HG03066 (cell line): Measurements from ENCODE around the gene ANKRD53.

Experiments used
- ATAC-seq: cut with Tn5 transposase; IDR thresholded peaks from one replicate; pipeline ENCODE4 v1.9.1; 2021; ENCODE audit warnings: low read depth; ENCODE audit not compliant: unreplicated experiment

ANKRD53 gene

DNA sequence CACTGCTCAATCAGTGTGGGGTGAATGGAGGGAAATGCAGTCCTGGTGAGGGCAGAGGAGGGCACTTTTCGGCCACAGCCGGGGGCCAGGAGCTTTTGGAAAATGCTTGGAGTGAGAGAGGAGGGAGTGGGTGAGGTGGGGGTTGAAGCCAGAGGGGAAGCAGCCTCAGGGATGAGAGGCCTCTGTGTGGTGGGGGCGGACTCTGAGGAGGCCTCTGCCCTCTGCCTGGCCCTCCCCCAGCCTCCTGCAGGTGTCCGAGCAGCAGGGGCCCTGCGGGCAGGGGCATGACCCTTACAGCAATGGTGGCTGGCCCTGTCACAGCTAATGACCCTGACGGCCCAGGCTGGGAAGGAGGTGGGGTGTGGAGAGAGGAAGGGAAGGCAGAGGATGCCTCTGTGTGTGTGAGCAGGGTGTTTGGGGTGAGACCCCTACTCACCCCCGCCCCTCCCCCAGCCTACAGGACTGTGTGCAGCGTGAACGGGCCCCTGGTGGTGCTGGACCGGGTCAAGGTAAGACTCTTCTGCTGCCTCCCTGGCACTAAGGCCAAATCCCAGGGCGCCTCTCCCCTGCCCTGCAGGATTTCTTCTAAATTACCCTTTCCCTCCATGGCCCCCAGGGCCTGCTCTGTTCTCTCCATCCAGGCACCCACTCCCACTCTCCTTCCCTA lies 35.1 kb upstream of the ANKRD53 start:
- no peak for ATAC-seq

DNA sequence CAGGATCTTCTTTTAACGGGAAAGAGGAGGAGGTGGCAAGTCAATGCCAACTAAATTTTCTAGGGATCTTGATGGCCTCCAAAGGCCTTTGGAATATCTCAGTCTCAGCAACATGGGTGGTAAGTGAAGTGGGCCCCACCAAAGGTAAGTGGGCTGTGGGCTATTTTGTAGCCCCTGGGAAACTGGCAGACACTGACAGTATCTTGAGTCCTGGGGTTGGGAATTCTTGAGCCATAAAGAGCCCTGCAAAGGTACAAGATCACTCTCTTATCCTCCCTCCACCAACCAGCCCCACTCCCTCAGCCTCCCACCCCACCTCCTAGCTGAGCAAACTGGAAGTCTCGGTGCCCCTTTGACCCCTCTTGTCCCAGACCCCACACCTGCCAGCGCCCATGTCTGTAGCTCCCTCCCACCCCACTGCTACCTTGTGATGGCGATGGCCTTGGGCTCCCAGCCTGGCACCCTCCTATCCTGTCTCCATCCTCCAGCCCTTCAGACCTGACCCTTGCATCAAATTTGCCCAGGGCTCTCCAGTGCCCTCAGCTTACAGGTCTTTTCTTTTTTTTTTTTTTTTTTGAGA lies 34.2 kb upstream of the ANKRD53 start:
- no peak for ATAC-seq

DNA sequence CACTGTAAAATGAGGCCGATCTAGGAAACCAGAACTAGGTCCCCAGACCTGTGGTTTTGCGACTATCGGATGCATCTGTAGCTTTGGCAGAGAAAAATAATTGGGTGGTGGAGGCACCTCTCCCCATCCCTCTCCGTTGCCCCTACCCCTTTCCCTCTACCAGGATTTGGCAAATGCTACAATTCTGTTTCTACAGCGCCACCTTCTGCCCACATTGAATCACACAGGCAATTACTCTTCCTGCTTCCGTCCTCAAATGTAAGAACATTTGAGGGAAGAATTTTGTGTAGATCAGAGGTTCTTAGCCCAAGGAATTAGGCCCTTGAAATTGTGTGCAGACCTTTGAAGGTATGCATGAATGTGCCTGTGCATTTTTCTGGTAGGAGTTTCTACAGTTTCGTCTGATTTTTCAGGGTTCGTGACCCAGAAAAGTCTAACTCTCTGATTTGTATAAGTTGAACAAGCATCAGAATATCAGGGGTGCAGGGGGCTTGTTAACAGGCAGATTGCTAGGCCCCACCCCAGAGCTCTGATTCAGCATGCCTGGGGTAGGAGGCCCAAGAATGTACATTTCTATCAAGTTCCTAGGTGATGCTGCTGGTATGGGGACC lies 31.5 kb upstream of the ANKRD53 start:
- no peak for ATAC-seq

DNA sequence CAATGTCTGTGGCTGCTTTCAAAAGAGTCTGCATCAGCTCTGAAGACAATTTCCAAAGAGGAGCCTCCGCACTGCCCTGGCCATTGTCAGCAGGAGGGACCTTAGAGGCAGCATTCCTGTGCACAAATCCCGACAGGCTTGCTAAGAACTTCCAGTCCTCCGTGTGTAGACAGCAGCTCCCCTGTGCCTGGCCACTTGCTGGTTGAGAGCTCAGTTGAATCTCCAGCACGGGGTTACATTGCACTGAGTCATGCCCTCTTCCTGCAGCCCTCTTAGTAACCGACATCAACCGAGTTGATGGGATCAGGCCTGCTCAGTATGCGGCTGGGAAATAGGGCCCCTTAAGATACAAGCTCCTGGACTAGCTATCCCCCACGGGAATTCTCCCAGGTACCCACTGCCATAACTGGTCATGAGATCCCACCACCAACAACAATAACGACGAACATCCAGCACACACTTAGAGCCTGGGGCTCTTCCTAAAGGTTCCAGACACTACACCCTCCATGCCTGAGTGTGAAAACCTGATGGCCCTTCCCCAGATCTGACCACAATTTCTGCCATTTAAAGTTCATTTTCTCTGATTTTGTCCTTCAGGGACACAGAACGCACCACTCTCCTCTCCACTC lies 30.8 kb upstream of the ANKRD53 start:
- ATAC-seq = no peak

DNA sequence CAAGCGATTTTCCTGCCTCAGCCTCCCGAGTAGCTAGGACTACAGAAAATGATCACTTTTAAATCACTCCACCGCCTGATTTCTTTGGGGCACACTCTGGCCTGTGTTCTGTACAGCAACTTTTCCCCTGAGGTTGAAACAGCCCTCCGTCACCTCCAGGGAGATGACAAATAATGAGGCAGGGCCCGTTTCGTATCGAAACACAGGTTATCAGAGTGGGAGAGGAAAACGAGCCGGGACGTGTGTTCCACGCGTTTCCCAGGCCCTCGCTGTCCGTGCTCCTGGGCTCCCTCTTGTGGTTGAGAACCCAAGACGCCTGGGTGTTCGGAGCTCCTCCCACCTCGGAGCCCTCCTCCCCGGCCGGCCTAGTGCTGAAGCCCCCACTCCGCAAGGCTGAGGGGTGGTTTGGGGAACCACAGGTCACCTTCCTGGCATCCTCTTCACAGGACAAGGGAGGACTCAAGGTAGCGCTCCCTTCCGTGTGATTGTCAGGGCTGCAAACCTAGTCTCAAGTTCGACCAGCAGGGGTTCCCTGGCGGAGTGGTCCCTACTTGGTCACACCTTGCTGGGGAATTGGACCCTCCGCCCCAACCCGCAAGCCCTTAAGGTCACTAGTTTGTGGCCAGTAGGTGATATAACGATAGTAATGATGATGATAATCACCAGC lies 30.0 kb upstream of the ANKRD53 start:
- ATAC-seq = peak; percentile 82

DNA sequence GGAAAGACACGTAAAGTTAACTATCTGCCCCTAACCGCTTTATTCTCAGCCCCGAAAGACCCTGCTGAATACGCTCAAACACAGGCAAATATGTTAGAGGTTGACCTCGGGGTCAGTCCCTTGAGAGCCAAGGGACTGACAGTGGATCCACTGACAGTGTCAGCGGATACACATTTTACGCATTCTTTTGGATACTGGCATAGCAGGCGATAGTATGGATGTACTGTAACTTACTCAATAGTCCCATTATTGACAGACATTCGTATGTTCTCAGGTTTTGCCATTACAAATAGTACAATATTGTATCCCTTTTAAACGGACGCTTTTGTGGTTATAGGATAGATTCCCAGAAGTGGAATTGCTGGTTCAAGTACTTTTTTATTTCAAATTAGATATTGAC lies 29.3 kb upstream of the ANKRD53 start:
- no peak for ATAC-seq

DNA sequence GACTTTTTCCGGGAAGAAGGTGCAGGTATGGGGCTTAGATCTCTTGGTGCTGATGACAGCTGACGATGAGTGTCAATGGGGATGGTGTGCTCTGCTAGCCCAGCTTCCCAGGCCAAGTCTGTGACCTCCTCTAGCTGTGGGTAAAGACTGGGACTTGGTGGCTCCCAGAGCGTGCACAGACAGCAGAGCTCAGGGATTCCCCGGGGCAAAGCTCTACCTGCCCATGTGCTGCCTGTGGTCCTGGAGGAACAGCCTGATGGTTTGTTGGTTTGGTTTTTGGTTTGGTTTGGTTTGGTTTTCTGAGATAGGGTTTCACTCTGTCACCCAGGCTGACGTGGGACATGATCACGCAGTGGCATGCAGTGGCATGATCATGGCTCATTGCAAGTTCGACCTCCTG lies 23.5 kb upstream of the ANKRD53 start:
- ATAC-seq = no peak

DNA sequence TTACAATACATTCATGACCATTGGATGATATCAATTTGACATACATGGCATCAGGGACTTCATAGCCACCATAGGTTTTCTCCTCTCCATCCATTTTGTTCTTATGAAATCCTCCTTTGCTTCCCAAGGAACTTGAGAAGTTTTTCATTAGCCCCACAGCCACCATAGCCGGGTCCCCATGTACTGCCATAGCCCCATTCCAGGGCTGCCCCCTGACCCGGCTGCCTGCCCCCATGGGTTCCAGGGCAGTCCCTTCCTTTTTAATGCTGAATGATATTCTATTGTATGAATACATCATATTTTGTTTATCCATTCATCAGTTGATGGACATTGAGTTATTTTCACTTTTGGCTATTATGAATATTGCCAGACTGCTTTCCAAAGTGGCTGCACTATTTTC lies 22.3 kb upstream of the ANKRD53 start:
- no peak for ATAC-seq

DNA sequence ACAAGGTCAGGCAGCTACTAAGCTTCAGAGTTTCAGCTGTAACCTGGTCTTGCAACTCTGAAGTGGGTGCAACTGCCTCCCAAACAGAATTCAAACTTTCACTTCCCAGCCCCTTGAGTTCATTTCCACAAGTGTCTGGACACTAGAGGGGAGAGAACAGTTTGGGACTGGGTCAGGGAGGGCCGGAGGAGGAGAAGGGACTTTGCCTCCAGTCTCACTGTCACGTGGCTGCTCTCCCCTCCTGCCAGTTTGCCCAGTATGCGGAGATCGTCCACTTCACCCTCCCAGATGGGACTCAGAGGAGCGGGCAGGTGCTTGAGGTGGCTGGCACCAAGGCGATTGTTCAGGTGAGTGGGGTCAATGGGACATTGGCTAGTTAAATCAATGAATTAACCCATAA lies 20.6 kb upstream of the ANKRD53 start:
- ATAC-seq = no peak

DNA sequence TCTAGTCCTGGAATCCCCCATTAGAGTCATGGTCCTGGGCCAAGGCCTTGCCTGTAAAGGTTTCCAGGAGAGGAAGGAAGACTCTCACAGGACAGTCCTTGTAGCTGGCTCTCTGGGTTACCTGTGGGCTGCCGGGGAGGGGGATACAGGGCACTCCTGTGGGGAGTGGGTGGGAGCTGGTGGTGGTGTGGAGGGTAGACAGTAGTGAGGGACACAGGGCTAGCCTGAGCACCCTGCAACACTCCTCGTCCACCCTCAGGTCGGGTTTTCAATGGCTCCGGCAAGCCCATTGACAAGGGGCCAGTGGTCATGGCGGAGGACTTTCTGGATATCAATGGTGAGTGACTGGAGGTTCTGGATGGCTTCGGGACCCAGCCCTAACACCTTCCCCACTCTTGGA lies 19.7 kb upstream of the ANKRD53 start:
- ATAC-seq = no peak

DNA sequence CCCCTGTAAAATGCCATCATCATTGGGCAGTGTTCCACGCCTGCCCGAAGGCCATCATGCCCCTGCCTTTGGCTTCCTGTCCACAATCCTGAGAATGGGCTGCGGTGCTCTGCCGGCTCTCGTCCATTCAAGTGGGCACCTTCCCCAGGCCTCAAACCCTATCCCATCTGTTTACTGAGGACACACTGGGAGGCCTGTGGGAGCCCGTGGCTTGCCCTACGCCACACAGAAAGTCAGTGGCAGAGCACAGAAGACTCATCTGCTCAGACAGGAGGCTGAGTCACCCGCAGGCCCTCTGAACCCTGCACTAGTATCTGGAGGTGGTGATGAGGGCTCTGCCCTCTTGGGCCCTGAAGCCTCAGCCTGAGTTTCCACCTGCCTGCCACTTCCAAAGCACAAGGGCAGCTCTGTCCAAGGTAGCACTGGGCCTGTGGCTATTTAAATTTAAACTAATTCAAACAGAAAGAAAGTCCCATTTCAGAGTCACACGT lies 19.1 kb upstream of the ANKRD53 start:
- no peak for ATAC-seq

DNA sequence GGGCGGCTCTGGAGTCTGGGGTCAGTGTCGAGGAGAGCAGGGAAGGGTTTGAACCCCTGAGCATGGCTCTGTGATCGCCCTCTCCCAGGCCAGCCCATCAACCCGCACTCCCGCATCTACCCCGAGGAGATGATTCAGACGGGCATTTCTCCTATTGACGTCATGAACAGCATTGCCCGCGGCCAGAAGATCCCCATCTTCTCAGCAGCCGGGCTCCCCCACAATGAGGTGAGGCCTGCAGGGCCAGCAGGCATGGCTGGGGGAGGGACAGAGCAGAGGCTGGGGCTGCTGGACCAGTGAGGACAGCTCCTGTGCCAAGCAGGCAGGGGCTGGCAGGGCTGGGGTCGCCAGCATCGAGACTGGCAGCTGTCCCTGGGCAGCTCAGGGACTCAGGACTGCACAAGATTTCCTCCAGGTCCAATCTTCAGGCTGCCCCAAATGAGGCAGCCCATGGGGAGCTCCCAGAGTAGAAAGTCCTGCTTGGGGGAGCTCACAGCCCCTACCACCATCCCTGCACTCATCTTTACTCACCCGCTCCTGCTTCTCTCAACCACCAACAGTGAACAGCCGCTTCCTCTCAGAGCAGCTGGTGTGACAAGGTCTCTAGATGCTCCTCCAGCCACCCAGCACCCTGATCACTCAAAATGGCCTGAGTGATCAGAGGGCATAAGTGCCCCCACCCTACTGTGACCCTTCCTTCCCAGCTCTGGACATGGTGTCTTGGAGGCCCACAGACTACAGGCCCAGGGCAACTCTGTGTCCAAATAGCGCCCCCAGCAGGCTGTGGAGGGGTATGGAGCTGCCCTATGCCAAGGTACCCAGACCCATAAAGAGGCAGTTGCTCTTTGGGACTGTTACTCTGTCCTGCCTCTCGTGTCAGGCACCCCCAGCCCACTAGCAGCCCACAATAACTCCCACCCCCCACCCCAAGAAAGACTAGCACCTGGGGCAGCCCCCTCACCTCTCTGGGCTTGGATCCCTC lies 18.3 kb upstream of the ANKRD53 start:
- no peak for ATAC-seq

DNA sequence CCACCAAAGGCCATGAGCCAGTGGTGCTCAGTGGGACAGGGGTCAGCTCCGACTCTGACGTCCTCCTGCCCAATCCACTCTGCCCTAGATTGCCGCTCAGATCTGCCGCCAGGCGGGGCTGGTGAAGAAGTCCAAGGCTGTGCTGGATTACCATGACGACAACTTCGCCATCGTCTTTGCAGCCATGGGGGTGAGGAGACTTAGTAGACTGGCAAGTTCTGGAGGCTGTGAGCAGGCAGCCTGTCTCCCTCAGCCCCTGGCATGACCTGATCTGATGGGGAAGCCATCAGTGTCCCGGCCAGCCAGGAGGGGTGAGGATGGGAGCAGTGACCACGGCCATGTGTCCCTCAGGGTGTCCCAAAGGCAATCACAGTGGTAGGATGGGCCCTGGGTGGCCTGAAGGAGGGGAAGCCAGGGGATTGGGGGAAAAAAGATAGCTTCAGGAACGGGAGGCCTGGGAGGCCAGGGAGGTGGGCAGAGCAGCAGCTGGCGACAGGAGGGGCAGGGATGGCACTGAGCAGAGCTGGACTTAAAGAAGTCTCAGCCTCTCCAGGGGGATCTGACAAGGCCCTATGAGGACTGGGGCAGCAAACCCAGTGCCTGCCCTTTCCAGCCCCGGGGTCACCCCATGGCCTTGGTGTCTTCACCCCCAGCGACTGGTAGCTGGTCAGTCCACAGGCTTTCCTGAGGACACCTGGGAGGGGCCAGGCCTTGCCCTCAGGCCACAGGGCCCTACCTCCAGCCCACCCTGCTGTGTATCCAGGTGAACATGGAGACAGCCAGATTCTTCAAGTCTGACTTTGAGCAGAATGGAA lies 17.4 kb upstream of the ANKRD53 start:
- ATAC-seq = no peak

DNA sequence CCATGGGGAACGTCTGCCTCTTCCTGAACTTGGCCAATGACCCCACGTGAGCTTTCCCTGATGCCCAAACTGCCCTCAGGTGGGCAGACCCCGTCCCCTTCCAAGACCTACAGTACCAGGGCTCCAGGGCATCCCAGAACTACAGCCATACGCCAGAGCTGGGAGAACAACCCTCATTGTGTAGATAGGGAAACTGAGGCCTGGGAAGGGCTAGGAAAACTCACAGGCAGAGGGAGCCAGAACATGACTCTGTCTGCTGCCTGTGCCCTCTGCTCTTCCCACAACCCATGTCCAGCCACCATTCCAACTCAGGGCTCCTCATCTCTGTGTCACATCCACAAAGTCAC lies 16.8 kb upstream of the ANKRD53 start:
- ATAC-seq = no peak

DNA sequence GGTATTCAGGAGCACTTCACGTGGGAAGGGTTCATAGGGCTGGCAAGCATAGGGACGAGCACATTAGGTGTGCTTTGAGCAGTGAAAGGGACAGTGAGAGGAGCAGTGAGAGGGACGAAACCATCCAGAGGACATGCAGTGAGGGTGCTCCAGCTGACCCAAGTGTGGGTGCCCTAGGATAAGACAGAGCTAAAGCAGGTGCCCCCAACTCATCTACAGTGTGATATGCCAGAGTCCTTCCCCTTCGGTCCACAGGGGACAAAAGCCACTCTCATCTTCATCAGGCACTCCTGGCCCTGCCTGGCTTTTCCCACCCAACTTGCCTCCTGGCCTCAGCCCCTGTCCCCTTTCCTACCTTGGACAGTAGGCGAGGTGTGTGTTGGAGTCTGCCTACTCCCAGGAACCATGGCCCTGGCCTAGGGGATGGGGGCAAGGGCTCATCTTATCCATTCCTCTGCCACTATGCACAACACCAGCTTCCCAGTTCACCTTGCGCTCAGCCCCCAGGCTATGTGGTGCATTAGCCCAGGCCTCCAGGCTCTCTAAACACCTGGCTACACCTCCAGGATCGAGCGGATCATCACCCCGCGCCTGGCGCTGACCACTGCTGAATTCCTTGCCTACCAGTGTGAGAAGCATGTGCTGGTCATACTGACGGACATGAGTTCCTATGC lies 16.1 kb upstream of the ANKRD53 start:
- no peak for ATAC-seq

DNA sequence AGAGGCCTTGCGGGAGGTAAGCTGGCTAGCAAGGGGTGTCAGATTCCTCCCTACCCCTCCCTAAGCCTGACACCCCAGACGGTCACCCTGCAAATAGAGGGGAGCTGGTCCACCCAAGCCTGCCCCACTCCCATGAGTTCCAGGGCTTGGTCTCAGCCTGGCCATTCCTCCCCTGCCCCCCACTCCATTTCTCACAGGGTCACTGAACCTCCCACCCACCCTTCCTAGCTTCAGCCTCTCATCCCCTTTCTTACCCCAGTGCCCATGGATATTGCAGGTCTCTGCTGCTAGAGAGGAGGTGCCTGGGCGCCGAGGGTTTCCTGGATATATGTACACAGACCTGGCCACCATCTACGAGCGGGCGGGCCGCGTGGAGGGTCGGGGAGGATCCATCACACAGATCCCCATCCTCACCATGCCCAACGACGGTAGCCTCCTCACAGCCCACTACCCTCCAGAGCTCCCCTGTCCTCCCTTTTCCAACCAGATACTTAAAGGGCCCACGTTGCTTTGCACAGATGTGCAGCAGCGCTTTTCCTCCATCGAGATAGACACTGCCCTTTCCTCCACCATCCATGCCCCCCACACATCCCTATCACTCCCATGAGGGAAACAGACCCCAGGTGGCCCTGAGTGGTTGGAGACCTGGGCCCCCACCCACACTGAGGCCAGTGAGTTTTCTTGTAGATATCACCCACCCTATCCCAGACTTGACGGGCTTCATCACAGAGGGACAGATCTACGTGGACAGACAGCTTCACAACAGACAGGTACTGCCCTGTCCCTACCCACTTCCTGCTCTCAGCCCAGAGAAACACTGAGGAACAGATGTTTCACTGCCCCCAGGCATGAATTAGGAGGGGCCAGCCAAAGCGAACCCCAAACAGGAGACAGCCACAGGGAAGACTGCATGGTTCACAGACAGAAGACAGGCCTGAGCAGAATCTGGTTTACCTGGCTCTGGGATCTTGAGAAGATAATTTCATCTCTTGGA lies 15.2 kb upstream of the ANKRD53 start:
- no peak for ATAC-seq

DNA sequence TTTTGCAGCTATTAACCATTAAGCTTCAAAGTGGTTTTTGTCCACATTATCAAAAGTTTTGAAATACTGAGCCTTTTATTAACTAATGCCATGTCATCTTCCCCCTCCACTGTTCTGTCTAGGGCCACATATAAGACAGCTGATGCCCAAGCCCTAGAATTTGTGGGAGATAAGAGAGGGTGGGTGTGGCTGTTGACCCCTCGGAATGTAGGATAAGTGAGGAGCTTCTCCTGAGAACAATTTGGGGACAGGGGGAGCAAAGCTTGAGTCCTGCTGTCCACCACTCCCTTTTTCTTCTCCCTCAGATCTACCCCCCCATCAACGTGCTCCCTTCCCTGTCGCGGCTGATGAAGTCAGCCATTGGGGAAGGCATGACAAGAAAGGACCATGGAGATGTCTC lies 14.3 kb upstream of the ANKRD53 start:
- ATAC-seq = no peak
